OCI-LY7 (cell line): Measurements from ENCODE around the gene ENDOD1. TPM values are rescaled to one million over a fixed set of nuclear protein-coding genes. Genes with fewer than 3 reads are reported as not detected.
A peak's percentile ranks its signal among the peaks of the same experiment; 100 is the strongest.

Experiments used
- BruUV-seq: library from RNA; stranded (reverse); fragments of 400-500 nt; replicated peaks from 2 replicates; lab custom pipeline; 2021; lab: Mats Ljungman, UMichigan
- CTCF ChIA-PET: fragments of 300-600 bp; sonication (Branson Sonifier 250); formaldehyde crosslinking; loops from one replicate; lab custom pipeline; 2022; ENCODE audit warnings: antibody characterized with exemption; ENCODE audit not compliant: unreplicated experiment; lab: Charles Lee
- POLR2A ChIA-PET: fragments of 300-600 bp; sonication (Branson Sonifier 250); formaldehyde crosslinking; loops from one replicate; lab custom pipeline; 2022; ENCODE audit warnings: antibody characterized with exemption; lab: Charles Lee
- DNase-seq: peaks from one replicate; pipeline ENCODE4 v3.0.0-alpha.2; 2015; ENCODE audit warnings: low spot score
- H2AFZ ChIP-seq: fragments of 200-600 bp; sonication (generic), shearing (Covaris generic); 2 replicates; pipeline ENCODE4 v1.6.1; 2014; ENCODE audit warnings: mild to moderate bottlenecking, antibody characterized with exemption, low read length, moderate library complexity
- H3K27ac ChIP-seq: fragments of 200-600 bp; sonication (generic); 2 replicates; pipeline ENCODE4 v1.5.1; 2014; ENCODE audit warnings: mixed run types, low read depth, mild to moderate bottlenecking, moderate library complexity, low read length, inconsistent platforms; ENCODE audit not compliant: poor library complexity, severe bottlenecking
- H3K36me3 ChIP-seq: fragments of 200-600 bp; sonication (generic); 2 replicates; pipeline ENCODE4 v1.6.1; 2014; ENCODE audit warnings: mild to moderate bottlenecking, antibody characterized with exemption, low read length, moderate library complexity, mixed read lengths; ENCODE audit not compliant: insufficient read depth
- H3K4me1 ChIP-seq: fragments of 200-600 bp; sonication (generic); 2 replicates; pipeline ENCODE4 v1.5.1; 2014; ENCODE audit warnings: mild to moderate bottlenecking, low read length; ENCODE audit not compliant: insufficient read depth, poor library complexity, severe bottlenecking
- H3K4me2 ChIP-seq: fragments of 200-600 bp; sonication (generic); 2 replicates; pipeline ENCODE4 v1.6.1; 2014; ENCODE audit warnings: mild to moderate bottlenecking, low read length
- H3K4me3 ChIP-seq: fragments of 200-600 bp; sonication (generic); 2 replicates; pipeline ENCODE4 v1.5.1; 2014; ENCODE audit warnings: mild to moderate bottlenecking, low read depth, low read length; ENCODE audit not compliant: poor library complexity, severe bottlenecking
- H3K79me2 ChIP-seq: fragments of 200-600 bp; sonication (generic); 2 replicates; pipeline ENCODE4 v1.6.1; 2016; ENCODE audit warnings: low read depth, mild to moderate bottlenecking, low read length, moderate library complexity, mixed read lengths; ENCODE audit not compliant: insufficient read depth
- H3K9me2 ChIP-seq: fragments of 200-600 bp; sonication (generic); 2 replicates; pipeline ENCODE4 v1.6.1; 2016; ENCODE audit warnings: mild to moderate bottlenecking, low read length, mixed read lengths; ENCODE audit not compliant: insufficient read depth
- H3K9me3 ChIP-seq: fragments of 200-600 bp; sonication (generic); 2 replicates; pipeline ENCODE4 v1.6.1; 2014; ENCODE audit warnings: mild to moderate bottlenecking, mixed run types, low read length, mixed read lengths
- H4K20me1 ChIP-seq: fragments of 200-600 bp; sonication (generic); 2 replicates; pipeline ENCODE4 v1.6.1; 2014; ENCODE audit warnings: mild to moderate bottlenecking, antibody characterized with exemption, low read length, moderate library complexity, mixed read lengths; ENCODE audit not compliant: insufficient read depth
- EZH2phosphoT487 ChIP-seq: fragments of 200-600 bp; sonication (generic); IDR thresholded peaks from 2 replicates; pipeline ENCODE4 v1.6.1; 2018; ENCODE audit warnings: low read depth, borderline replicate concordance, mild to moderate bottlenecking, mixed run types, antibody characterized with exemption, low read length, moderate library complexity, mixed read lengths
- intact Hi-C: fragments of 100-400 bp; cut with micrococcal nuclease; formaldehyde crosslinking; loops from one replicate; pipeline ENCODE4 v1.10.0; 2022; ENCODE audit not compliant: unreplicated experiment
- total RNA-seq, 2 experiments: library from RNA; depleted of rRNA in 1 of 2; stranded (reverse); fragments of >200 nt in 1 of 2; shearing (Covaris generic) in 1 of 2; gene quantifications; 2 replicates each; pipeline ENCODE4 v1.2.3, GENCODE V29; 2014 to 2022
- TF ChIP-seq, protein P1 (sequence below): fragments of 200-600 bp; sonication (generic); conservative IDR thresholded peaks from 2 replicates; pipeline ENCODE4 v1.5.1; 2014; ENCODE audit warnings: mild to moderate bottlenecking, antibody characterized with exemption, low read length, moderate library complexity, mixed read lengths

ENDOD1 gene
- total RNA-seq, 2 experiments from 2014 or later: 20.4 to 22.5 TPM

DNA sequence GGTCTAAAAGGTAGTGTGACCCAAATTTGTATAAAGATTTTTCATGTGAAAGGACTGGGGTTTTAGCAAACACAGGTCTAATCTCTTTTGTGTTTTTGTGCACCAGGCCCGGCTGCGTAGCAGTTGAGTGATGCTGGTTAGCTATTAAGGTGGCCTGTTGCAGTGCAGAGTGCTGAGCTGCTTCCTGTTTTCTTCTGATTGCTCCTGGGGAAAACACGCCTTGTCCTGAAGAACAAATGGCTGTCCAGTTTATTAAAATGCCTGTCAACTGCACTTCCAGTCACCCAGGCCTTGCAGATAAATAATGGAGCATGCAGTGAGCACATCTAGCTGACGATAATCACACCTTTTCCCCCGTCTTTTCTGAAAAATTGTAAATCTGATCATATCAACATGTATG lies 21.1 kb upstream of the ENDOD1 start:
- H3K79me2 ChIP-seq: peaks cover 28% of the 10 kb centered on the region
- DNase-seq: peak; percentile 92
- intact Hi-C loops: loop anchor here (1.0 to 10.0 kb wide), 6 partner anchors 21 to 719 kb away; partner anchors contain the start of genes CWC15, ENDOD1, FAM76B and KDM4D
- peaks cover 14% of the 10 kb centered on the region for H3K36me3 ChIP-seq
- TF ChIP-seq, protein P1, sequence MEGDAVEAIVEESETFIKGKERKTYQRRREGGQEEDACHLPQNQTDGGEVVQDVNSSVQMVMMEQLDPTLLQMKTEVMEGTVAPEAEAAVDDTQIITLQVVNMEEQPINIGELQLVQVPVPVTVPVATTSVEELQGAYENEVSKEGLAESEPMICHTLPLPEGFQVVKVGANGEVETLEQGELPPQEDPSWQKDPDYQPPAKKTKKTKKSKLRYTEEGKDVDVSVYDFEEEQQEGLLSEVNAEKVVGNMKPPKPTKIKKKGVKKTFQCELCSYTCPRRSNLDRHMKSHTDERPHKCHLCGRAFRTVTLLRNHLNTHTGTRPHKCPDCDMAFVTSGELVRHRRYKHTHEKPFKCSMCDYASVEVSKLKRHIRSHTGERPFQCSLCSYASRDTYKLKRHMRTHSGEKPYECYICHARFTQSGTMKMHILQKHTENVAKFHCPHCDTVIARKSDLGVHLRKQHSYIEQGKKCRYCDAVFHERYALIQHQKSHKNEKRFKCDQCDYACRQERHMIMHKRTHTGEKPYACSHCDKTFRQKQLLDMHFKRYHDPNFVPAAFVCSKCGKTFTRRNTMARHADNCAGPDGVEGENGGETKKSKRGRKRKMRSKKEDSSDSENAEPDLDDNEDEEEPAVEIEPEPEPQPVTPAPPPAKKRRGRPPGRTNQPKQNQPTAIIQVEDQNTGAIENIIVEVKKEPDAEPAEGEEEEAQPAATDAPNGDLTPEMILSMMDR: no peak
- no peak for TF ChIP-seq EZH2phosphoT487
- peak overlapping the region; percentile 88; the same call in 1 of the 2 replicates for H2AFZ ChIP-seq
- H3K4me1 ChIP-seq: peaks cover 13% of the 10 kb centered on the region
- H3K4me2 ChIP-seq: peak overlapping the region; percentile 81
- 0 out of 2 replicates have a peak, but pooled peaks cover 9% of the 10 kb centered on the region for H4K20me1 ChIP-seq
- H3K4me3 ChIP-seq: peak overlapping the region; percentile 87
- H3K9me2 ChIP-seq: no peaks in the 10 kb centered on the region
- H3K9me3 ChIP-seq: 0 out of 2 replicates have a peak, but pooled peaks cover 4% of the 10 kb centered on the region
- peak overlapping the region; percentile 77 for H3K27ac ChIP-seq
- ChIA-PET POLR2A (interaction anchor here (0.6 to 5.4 kb wide), 17 partner anchors 13 to 722 kb away, joined by 3 to 68 read pairs (median 9); partner anchors contain the start of genes CEP57, CWC15, ENDOD1 and FAM76B), CTCF (interaction anchor here (1.0 to 2.9 kb wide), 4 partner anchors 21 to 162 kb away, joined by 3 to 18 read pairs (median 10); partner anchors contain the start of genes ENDOD1 and SESN3)
- BruUV-seq: no TSS peak

DNA sequence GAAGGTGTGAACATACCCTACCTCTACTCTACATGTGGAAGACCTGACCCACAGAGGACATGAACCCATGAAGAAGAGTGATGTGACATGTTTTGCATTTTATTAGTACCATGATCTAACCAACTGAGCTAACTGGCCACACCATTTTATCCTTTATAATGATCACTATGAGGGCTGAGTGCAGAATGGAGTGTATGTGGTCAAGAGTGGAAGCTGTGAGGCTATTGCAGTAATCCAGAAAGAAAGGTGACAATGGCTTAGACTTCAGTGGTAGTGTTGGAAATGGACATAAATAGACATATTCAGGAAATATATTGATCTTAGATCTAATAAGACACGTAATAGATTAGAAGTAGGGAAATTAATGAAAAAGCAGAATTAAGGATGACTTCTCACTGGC lies 19.2 kb upstream of the ENDOD1 start:
- DNase-seq: no peak
- Histone ChIP-seq H3K9me2 (no peaks in the 10 kb centered on the region), H3K9me3 (0 out of 2 replicates have a peak, but pooled peaks cover 4% of the 10 kb centered on the region), H3K4me2 (no peak overlapping the region), H3K79me2 (peaks cover 28% of the 10 kb centered on the region), H3K27ac (no peak overlapping the region), H3K4me3 (no peak overlapping the region), H3K36me3 (peaks cover 14% of the 10 kb centered on the region), H2AFZ (no peak overlapping the region), H4K20me1 (0 out of 2 replicates have a peak, but pooled peaks cover 9% of the 10 kb centered on the region), H3K4me1 (peaks cover 13% of the 10 kb centered on the region)
- TF ChIP-seq, protein P1: no peak
- TF ChIP-seq EZH2phosphoT487: no peak
- ChIA-PET CTCF (interaction anchor here (0.7 to 0.9 kb wide), 3 partner anchors 10 to 23 kb away, joined by 3 read pairs; no protein-coding TSS in a partner anchor), POLR2A (interaction anchor here (0.6 to 5.4 kb wide), 6 partner anchors 19 to 925 kb away, joined by 3 to 24 read pairs (median 4); partner anchors contain the start of gene ENDOD1)
- TSS peak; percentile 23 for BruUV-seq
- intact Hi-C loops: no loop called here
